Right lobe of liver (tissue), 6 donors: ENCODE measurements around the gene ZNF487. TPM values are rescaled to one million over a fixed set of nuclear protein-coding genes. Genes with fewer than 3 reads are reported as not detected.

Source experiments
- ATAC-seq, 4 donors: fragments of 200-7000 bp; cut with Tn5 transposase; one replicate each; pipeline ENCODE4 v1.9.1; 2020; ENCODE audit warnings: mild to moderate bottlenecking in 4 of 4, moderate library complexity in 4 of 4
- DNase-seq, 3 donors: peaks; one replicate each; pipeline ENCODE4 v3.0.0-alpha.2; 2020
- H3K27ac ChIP-seq, 3 donors: fragments of 200-600 bp; one replicate each; pipeline ENCODE4 v1.8.0; 2022
- H3K27me3 ChIP-seq, 2 donors: fragments of 200-600 bp; one replicate each; pipeline ENCODE4 v1.8.0; 2022
- H3K36me3 ChIP-seq, 4 donors: fragments of 200-600 bp; sonication (generic) in 1 of 4; one replicate each; pipeline versions ENCODE4 v1.5.1 to v1.8.0; 2017 to 2022; ENCODE audit warnings: control low read depth in 1 of 4
- H3K4me1 ChIP-seq, 4 donors: fragments of 200-600 bp; sonication (generic) in 1 of 4; one replicate each; pipeline versions ENCODE4 v1.5.1 to v1.8.0; 2017 to 2022; ENCODE audit warnings: control low read depth in 1 of 4
- H3K4me3 ChIP-seq, 3 donors: fragments of 200-600 bp; one replicate each; pipeline ENCODE4 v1.8.0; 2022
- H3K9me3 ChIP-seq, 4 donors: fragments of 200-600 bp; sonication (generic) in 1 of 4; one replicate each; pipeline versions ENCODE4 v1.5.1 to v1.8.0; 2017 to 2022; ENCODE audit warnings: control low read depth in 1 of 4
- POLR2A ChIP-seq: fragments of 450-650 bp; IDR thresholded peaks from one replicate; pipeline ENCODE4 v1.6.1; 2017; ENCODE audit warnings: antibody characterized with exemption, mild to moderate bottlenecking
- WGBS: methylation state at CpG from one replicate; pipeline ENCODE4 v1.1.6; 2018; ENCODE audit warnings: low coverage, low lambda C conversion rate; ENCODE audit not compliant: insufficient coverage; ENCODE audit errors: missing lambda C conversion rate; 5-methylcytosine and 5-hydroxymethylcytosine counted together
- intact Hi-C, 2 donors: fragments of 100-400 bp; cut with DNase I; formaldehyde crosslinking; loops; one replicate each; pipeline versions ENCODE4 v1.11.2 to v1.14.1; 2022
- small RNA-seq, 2 experiments: library from RNA; depleted of rRNA; stranded (forward); fragments of <200 nt; gene quantifications; one replicate each; pipeline ENCODE3, GENCODE V24; 2016
- total RNA-seq, 6 experiments: library from RNA; depleted of rRNA in 2 of 6; stranded (reverse); fragments of >200 nt in 2 of 6; fragmentation: NEBNext Ultra II Directional in 3 of 6; extraction: Animal tissue kit (Norgen Biotek cat#: 25700) in 3 of 6; gene quantifications; one replicate each; pipeline versions ENCODE4 v1.1.0 to v1.2.4, GENCODE V29; 2016 to 2023
- TF ChIP-seq, protein P1 (sequence below), 4 donors: fragments of 200-600 bp in 3 of 4; fragments of 450-650 bp in 1 of 4; IDR thresholded peaks; one replicate each; pipeline versions ENCODE4 v1.5.1 to v1.8.0; 2016 to 2022; ENCODE audit warnings: antibody characterized with exemption in 4 of 4, mild to moderate bottlenecking in 2 of 4
- donor health status: DM: no; HTN: yes; CAD: no.
- donor health status: DM: no; HTN: no; CAD: no.
- donor health status: DM: no; HTN: no; CAD: no.
- donor health status: DM: no; HTN: yes; CAD: no.
- donor health status: DM: no; HTN: yes; CAD: no.

Gene ZNF487
- total RNA-seq, 6 experiments from 2014 or later = 1.4 to 3.0 (median 1.8) TPM

DNA sequence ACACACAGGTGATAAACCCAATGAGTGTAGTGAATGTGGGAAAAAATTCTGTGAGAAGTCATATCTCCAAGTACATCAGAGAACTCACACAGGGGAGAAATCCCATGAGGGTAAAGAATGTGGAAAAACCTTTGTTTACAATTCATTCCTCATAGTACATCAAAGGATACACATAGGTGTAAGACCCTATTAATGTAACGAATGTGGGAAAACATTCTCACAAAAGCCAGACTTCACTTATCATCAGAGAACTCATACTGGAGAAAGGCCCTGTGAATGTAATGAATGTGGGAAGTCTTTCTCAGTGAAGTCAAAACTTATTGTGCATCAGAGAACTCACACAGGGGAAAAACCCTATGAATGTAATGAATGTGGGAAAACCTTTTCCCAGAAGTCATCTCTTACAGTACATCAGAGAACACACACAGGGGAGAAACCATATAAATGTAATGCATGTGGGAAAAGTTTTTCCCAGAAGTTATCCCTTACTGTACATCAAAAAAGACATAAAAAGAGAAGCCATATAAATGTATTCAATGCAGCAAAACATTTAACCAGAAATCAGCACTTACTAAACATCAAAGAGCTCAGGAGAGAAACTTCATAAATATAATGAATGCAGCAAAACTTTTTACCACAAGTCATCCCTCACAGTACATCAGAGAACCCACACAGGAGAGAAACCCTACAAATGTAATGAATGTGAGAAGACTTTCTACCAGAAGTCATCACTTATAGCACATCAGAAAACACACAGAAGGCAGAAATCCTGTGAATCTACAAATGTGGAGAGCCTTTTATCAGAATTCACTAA is 87.7 kb downstream of the ZNF487 start:
- no peaks in the 10 kb centered on the region for H3K36me3 ChIP-seq
- no peaks in the 10 kb centered on the region for H3K4me1 ChIP-seq
- no peak for TF ChIP-seq POLR2A
- TF ChIP-seq, protein P1, sequence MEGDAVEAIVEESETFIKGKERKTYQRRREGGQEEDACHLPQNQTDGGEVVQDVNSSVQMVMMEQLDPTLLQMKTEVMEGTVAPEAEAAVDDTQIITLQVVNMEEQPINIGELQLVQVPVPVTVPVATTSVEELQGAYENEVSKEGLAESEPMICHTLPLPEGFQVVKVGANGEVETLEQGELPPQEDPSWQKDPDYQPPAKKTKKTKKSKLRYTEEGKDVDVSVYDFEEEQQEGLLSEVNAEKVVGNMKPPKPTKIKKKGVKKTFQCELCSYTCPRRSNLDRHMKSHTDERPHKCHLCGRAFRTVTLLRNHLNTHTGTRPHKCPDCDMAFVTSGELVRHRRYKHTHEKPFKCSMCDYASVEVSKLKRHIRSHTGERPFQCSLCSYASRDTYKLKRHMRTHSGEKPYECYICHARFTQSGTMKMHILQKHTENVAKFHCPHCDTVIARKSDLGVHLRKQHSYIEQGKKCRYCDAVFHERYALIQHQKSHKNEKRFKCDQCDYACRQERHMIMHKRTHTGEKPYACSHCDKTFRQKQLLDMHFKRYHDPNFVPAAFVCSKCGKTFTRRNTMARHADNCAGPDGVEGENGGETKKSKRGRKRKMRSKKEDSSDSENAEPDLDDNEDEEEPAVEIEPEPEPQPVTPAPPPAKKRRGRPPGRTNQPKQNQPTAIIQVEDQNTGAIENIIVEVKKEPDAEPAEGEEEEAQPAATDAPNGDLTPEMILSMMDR (IDR thresholded peaks at IDR 0.05) = no peak
- 37% methylated on average over 1 of the region's 1 CpG for WGBS
- no peak for ATAC-seq
- H3K4me3 ChIP-seq = no peak overlapping the region
- intact Hi-C loops = no loop called here
- DNase-seq = no peak
- peaks cover 0 to 32% (median 14%) of the 10 kb centered on the region in 4 donors for H3K9me3 ChIP-seq
- no peak overlapping the region for H3K27ac ChIP-seq
- no peaks in the 10 kb centered on the region for H3K27me3 ChIP-seq

Small RNAs within 50 kb of the gene (small RNA-seq; reads per million reads assigned to genes)
- gene RNU7-193P (0 reads per million in 2 experiments), gene SNORD3J (0 reads per million in 2 experiments)

Other genes with a start within 250 kb of the ZNF487 start
- gene RASGEF1A, start 170.0 kb upstream of the ZNF487 start, total RNA-seq = under 1 TPM; 0.05 to 0.30 (median 0.12) TPM
- gene FXYD4, start 65.5 kb upstream of the ZNF487 start, total RNA-seq = not detected
- 100 to 1,000 TPM; 106 to 160 (median 121) TPM for gene HNRNPF, start 27.9 kb upstream of the ZNF487 start, total RNA-seq
- 1 to 10 TPM in 3 of 6 experiments, under 1 TPM in 3; 0.56 to 1.7 (median 0.97) TPM for gene ZNF239, start 137.5 kb downstream of the ZNF487 start, total RNA-seq
- 1 to 10 TPM; 1.1 to 3.8 (median 2.1) TPM for gene ZNF485, start 169.3 kb downstream of the ZNF487 start, total RNA-seq
- 10 to 100 TPM; 10.9 to 20.4 (median 15.3) TPM for gene ZNF32, start 211.8 kb downstream of the ZNF487 start, total RNA-seq